HS-5 (cell line): ENCODE data around the gene ABCB4.
"Not testable (repeated sequence)": the region's sequence is repeated elsewhere in the genome, so short reads cannot be mapped to it uniquely, and the experiment has no call there.

Source experiments
- DNase-seq: peaks from one replicate; pipeline ENCODE4 v3.0.0-alpha.2; 2012; ENCODE audit warnings: low read depth

ABCB4 gene

GRCh38 chr7:87474533-87475358, 734 bp downstream of the ABCB4 start:
- no peak for DNase-seq

GRCh38 chr7:87473986-87474385, 1.5 kb downstream of the ABCB4 start:
- DNase-seq, result no peak

- DNase-seq, result no peak
Observed at GRCh38 chr7:87473192-87473591, 2.3 kb downstream of the ABCB4 start.

GRCh38 chr7:87471473-87471872, 4.0 kb downstream of the ABCB4 start:
- DNase-seq, result no peak

GRCh38 chr7:87469204-87469603, 6.3 kb downstream of the ABCB4 start:
- not testable (repeated sequence) for DNase-seq

- DNase-seq, result not testable (repeated sequence)
Observed at GRCh38 chr7:87465534-87465880, 10.0 kb downstream of the ABCB4 start.

- DNase-seq, result not testable (repeated sequence)
Observed at GRCh38 chr7:87464830-87465533, 10.5 kb downstream of the ABCB4 start.

GRCh38 chr7:87463982-87464381, 11.5 kb downstream of the ABCB4 start:
- no peak for DNase-seq

- DNase-seq, result not testable (repeated sequence)
Observed at GRCh38 chr7:87460444-87460843, 15.0 kb downstream of the ABCB4 start.

GRCh38 chr7:87459941-87460340, 15.5 kb downstream of the ABCB4 start:
- no peak for DNase-seq

- DNase-seq, result no peak
Observed at GRCh38 chr7:87458148-87458547, 17.3 kb downstream of the ABCB4 start.

GRCh38 chr7:87456247-87456646, 19.2 kb downstream of the ABCB4 start:
- DNase-seq, result no peak

- no peak for DNase-seq
Observed at GRCh38 chr7:87452279-87452678, 23.2 kb downstream of the ABCB4 start.

GRCh38 chr7:87451187-87451586, 24.3 kb downstream of the ABCB4 start:
- no peak for DNase-seq

GRCh38 chr7:87450706-87451105, 24.8 kb downstream of the ABCB4 start:
- no peak for DNase-seq

GRCh38 chr7:87448388-87448787, 27.1 kb downstream of the ABCB4 start:
- DNase-seq, result no peak

GRCh38 chr7:87447116-87447635, 28.3 kb downstream of the ABCB4 start:
- no peak for DNase-seq

- DNase-seq, result no peak
Observed at GRCh38 chr7:87445897-87446296, 29.6 kb downstream of the ABCB4 start.

- DNase-seq, result peak; percentile 11
Observed at GRCh38 chr7:87435546-87435945, 39.9 kb downstream of the ABCB4 start.

- DNase-seq, result no peak
Observed at GRCh38 chr7:87432536-87432935, 42.9 kb downstream of the ABCB4 start.

- DNase-seq, result no peak
Observed at GRCh38 chr7:87427288-87427687, 48.2 kb downstream of the ABCB4 start.

GRCh38 chr7:87426160-87426559, 49.3 kb downstream of the ABCB4 start:
- DNase-seq, result no peak

GRCh38 chr7:87424075-87424474, 51.4 kb downstream of the ABCB4 start:
- no peak for DNase-seq
